Measurements from ENCODE around the gene DZIP1L.
A peak's percentile ranks its signal among the peaks of the same experiment; 100 is the strongest.

DZIP1L gene

DNA sequence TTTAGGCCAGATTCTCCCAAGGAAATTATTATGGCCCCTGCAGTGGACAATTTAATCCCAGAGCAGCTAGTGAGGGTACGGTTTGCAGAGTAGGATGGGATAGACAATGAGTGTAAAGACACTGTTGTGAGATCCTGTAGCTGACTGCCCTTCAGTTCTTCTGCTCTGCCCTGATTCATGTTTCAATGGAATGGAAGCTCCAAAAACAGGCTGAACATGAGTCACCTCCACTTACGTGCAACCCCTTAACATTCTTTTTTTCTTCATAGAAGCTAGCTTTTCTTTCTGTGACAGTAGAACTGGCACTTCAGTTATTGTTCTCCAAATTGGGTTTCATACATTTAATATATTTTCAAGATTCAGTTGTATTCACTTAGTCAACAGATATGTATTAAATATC lies 73.4 kb downstream of the DZIP1L start:
- peaks cover 5% of the 10 kb centered on the region for H3K27me3 Mint-ChIP-seq (ENCODE audit: low read depth, poor library complexity)
- no peak overlapping the region for H3K27ac Mint-ChIP-seq
- no peaks in the 10 kb centered on the region for H3K9me3 Mint-ChIP-seq
- TF ChIP-seq, protein P1, sequence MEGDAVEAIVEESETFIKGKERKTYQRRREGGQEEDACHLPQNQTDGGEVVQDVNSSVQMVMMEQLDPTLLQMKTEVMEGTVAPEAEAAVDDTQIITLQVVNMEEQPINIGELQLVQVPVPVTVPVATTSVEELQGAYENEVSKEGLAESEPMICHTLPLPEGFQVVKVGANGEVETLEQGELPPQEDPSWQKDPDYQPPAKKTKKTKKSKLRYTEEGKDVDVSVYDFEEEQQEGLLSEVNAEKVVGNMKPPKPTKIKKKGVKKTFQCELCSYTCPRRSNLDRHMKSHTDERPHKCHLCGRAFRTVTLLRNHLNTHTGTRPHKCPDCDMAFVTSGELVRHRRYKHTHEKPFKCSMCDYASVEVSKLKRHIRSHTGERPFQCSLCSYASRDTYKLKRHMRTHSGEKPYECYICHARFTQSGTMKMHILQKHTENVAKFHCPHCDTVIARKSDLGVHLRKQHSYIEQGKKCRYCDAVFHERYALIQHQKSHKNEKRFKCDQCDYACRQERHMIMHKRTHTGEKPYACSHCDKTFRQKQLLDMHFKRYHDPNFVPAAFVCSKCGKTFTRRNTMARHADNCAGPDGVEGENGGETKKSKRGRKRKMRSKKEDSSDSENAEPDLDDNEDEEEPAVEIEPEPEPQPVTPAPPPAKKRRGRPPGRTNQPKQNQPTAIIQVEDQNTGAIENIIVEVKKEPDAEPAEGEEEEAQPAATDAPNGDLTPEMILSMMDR (IDR thresholded peaks at IDR 0.05), result no peak
- no peaks in the 10 kb centered on the region for H3K4me1 Mint-ChIP-seq
- H3K36me3 Mint-ChIP-seq (ENCODE audit: low read depth), result peaks cover 18% of the 10 kb centered on the region
- no peak overlapping the region for H3K4me3 Mint-ChIP-seq
- no peak for DNase-seq

DNA sequence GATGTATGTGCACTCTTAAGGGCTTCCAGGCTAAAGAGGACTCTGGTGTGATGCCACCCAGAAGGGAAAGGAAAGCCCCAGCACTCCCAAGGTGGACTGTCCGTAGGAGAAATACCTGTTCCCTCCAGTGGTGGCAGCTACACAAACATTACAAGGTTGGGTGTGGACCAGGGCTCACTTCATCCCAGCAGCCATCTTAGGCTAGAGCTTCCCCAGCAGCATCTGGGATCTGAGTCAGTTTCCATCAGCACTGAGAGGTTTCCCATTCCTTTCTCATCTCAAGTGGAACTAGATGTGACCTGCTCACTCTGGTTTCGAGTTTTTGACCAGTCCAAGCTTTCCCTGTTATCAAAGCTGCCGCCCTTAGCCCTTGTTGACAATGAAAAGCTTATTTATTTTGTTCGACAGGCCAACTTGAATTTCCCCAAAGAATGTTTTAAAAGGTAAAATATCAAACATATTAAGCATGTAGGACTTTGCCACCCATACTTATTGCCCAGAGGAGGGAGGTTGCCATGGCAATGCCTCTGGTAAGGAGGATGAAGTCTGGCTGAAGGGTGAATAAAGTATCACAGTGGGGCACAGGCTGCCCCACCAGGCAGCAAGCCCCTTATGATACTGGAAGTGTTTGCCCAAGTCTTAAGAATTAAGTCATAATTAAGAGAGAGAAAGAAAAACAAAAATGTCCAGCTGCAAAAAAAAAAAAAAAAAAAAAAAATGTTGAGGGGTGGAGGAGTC lies 76.5 kb downstream of the DZIP1L start:
- Mint-ChIP-seq H3K4me3 (no peak overlapping the region), H3K9me3 (no peaks in the 10 kb centered on the region), H3K4me1 (peaks cover 6% of the 10 kb centered on the region), H3K36me3 (ENCODE audit: low read depth) (peaks cover 14% of the 10 kb centered on the region), H3K27ac (peak overlapping the region; percentile 54), H3K27me3 (ENCODE audit: low read depth, poor library complexity) (peaks cover 5% of the 10 kb centered on the region)
- DNase-seq, result no peak
- TF ChIP-seq, protein P1 (IDR thresholded peaks at IDR 0.05), result no peak

DNA sequence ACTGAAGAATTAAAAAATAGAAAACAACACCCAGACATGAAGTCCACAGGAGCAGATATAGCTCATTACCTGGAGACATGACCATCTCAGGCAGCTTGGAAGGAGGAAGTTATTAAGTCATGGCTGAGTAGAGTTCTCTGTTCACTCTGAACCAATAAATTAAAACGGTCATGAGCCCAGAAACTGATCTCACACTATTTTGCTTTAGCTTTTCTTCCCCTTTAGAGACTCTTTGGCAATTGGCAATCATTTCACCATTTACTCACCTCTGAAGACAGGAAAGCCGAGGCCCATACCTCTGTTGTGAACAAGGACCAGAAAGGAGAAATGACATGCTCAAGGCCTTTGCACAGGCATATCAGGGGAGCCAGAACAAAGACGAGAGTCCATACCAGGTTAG lies 78.8 kb downstream of the DZIP1L start:
- Mint-ChIP-seq H3K9me3 (no peaks in the 10 kb centered on the region), H3K27me3 (ENCODE audit: low read depth, poor library complexity) (peaks cover 5% of the 10 kb centered on the region), H3K36me3 (ENCODE audit: low read depth) (peaks cover 14% of the 10 kb centered on the region), H3K4me1 (peaks cover 6% of the 10 kb centered on the region), H3K27ac (no peak overlapping the region), H3K4me3 (no peak overlapping the region)
- DNase-seq, result no peak
- TF ChIP-seq, protein P1 (IDR thresholded peaks at IDR 0.05), result no peak

DNA sequence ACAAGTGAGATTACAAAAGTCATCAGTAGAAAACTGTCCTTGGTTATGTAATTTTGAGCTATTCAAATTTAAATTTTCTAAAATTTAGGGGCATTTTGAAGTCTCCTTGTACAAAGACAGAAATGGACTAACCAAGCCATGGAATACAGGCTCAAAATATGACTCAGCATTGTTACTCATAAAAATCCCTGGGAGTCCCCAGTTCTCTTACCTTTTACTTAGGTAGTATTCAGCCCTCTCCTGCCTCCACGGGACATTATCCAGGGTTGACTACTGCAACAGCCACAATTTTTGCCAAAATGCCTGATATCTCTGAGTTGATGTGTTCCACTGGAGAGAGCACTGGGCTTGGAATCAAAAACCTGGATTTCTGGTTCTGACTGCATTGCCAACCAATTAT lies 80.5 kb downstream of the DZIP1L start:
- H3K4me1 Mint-ChIP-seq, result peaks cover 6% of the 10 kb centered on the region
- TF ChIP-seq, protein P1 (IDR thresholded peaks at IDR 0.05), result no peak
- no peaks in the 10 kb centered on the region for H3K27me3 Mint-ChIP-seq (ENCODE audit: low read depth, poor library complexity)
- no peak overlapping the region for H3K4me3 Mint-ChIP-seq
- peaks cover 15% of the 10 kb centered on the region for H3K36me3 Mint-ChIP-seq (ENCODE audit: low read depth)
- DNase-seq, result no peak
- no peak overlapping the region for H3K27ac Mint-ChIP-seq
- no peaks in the 10 kb centered on the region for H3K9me3 Mint-ChIP-seq

DNA sequence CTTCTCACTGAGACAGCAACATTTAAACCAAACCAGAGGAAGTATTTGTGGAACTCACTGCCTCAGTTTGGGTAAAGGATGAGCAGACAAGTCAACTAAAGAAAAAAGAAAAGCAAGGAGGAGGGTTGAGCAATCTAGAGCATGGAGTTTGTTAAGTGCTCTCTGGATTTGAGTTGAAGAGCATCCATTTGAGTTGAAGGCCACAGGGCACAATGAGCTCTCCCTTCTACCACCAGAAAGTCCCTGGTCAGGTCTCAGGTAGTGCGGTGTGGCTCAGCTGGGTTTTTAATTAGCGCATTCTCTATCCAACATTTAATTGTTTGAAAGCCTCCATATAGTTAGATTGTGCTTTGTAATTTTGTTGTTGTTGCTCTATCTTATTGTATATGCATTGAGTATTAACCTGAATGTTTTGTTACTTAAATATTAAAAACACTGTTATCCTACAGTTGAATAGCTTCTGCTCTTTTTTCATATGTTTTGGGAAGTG lies 82.2 kb downstream of the DZIP1L start:
- Mint-ChIP-seq H3K9me3 (no peaks in the 10 kb centered on the region), H3K4me3 (no peak overlapping the region), H3K27ac (no peak overlapping the region), H3K4me1 (peaks cover 6% of the 10 kb centered on the region), H3K36me3 (ENCODE audit: low read depth) (peaks cover 8% of the 10 kb centered on the region), H3K27me3 (ENCODE audit: low read depth, poor library complexity) (no peaks in the 10 kb centered on the region)
- DNase-seq, result no peak
- TF ChIP-seq, protein P1 (IDR thresholded peaks at IDR 0.05), result no peak

DNA sequence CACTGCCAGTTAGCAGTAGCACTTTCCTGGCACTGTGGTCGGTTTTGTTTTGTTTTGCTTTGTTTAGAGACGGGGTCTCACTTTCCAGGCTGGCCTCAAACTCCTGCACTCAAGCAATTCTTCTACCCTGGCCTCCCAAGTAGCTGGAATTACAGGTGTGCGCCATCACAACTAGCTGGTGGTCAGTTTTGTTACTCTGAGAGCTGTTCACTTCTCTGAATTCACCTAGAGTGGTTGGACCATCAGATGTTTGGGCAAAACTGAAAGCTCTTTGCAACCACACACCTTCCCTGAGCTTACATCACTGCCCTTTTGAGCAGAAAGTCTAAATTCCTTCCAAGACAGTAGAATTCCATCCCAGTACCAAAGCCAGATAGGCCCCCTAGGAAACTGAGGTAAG lies 82.8 kb downstream of the DZIP1L start:
- peaks cover 8% of the 10 kb centered on the region for H3K36me3 Mint-ChIP-seq (ENCODE audit: low read depth)

More for the DNA sequence above, 82.8 kb downstream of the DZIP1L start:
- no peak for DNase-seq
- Mint-ChIP-seq H3K27me3 (ENCODE audit: low read depth, poor library complexity) (no peaks in the 10 kb centered on the region), H3K4me3 (no peak overlapping the region), H3K9me3 (no peaks in the 10 kb centered on the region), H3K4me1 (peaks cover 6% of the 10 kb centered on the region), H3K27ac (no peak overlapping the region)
- TF ChIP-seq, protein P1 (IDR thresholded peaks at IDR 0.05), result no peak

Data from nephron progenitor cell (in vitro differentiated cells).